HTR-8/SVneo (cell line): ENCODE measurements around the gene TBXT.
"Not testable (repeated sequence)": the region's sequence is repeated elsewhere in the genome, so short reads cannot be mapped to it uniquely, and the experiment has no call there.

Experiments used
- DNase-seq: peaks from one replicate; pipeline ENCODE4 v3.0.0; 2011; ENCODE audit warnings: low spot score, mixed read lengths; ENCODE audit not compliant: insufficient read length
- FAIRE-seq: peaks from 2 replicates; lab custom pipeline; 2011; peaks lifted over from hg19 to GRCh38; lab: Jason Lieb, UNC

TBXT gene

GRCh38 chr6:166167801-166168615 lies at the start of gene TBXT:
TBXT (minus strand) TSS chr6:166167851; CDS start chr6:166167591, 260 bp downstream.
- no peak for FAIRE-seq

GRCh38 chr6:166207284-166207561 lies 39.6 kb upstream of the TBXT start:
- no peak for DNase-seq
- FAIRE-seq, result no peak

More at GRCh38 chr6:166167801-166168615, at the start of gene TBXT:
- no peak for DNase-seq

GRCh38 chr6:166206510-166207283 lies 39.0 kb upstream of the TBXT start:
- FAIRE-seq (no peak), DNase-seq (no peak)

GRCh38 chr6:166206066-166206465 lies 38.4 kb upstream of the TBXT start:
- DNase-seq (no peak), FAIRE-seq (no peak)

GRCh38 chr6:166204852-166205650 lies 37.4 kb upstream of the TBXT start:
- DNase-seq (no peak), FAIRE-seq (no peak)

- DNase-seq (no peak), FAIRE-seq (no peak)
Measured at GRCh38 chr6:166203641-166204222, 36.1 kb upstream of the TBXT start.

- no peak for FAIRE-seq
- DNase-seq, result no peak
Measured at GRCh38 chr6:166203003-166203640, 35.5 kb upstream of the TBXT start.

- FAIRE-seq, result no peak
- DNase-seq, result no peak
Measured at GRCh38 chr6:166202321-166202733, 34.7 kb upstream of the TBXT start.

GRCh38 chr6:166201878-166202277 lies 34.2 kb upstream of the TBXT start:
- DNase-seq (no peak), FAIRE-seq (no peak)

- DNase-seq (no peak), FAIRE-seq (no peak)
Measured at GRCh38 chr6:166197361-166197760, 29.7 kb upstream of the TBXT start.

GRCh38 chr6:166195860-166196238 lies 28.2 kb upstream of the TBXT start:
- DNase-seq (no peak), FAIRE-seq (no peak)

- FAIRE-seq (no peak), DNase-seq (no peak)
Measured at GRCh38 chr6:166194914-166195859, 27.5 kb upstream of the TBXT start.

GRCh38 chr6:166192557-166192956 lies 24.9 kb upstream of the TBXT start:
- DNase-seq, result no peak
- FAIRE-seq, result no peak

GRCh38 chr6:166192136-166192535 lies 24.5 kb upstream of the TBXT start:
- FAIRE-seq (no peak), DNase-seq (no peak)

- FAIRE-seq (no peak), DNase-seq (no peak)
Measured at GRCh38 chr6:166179704-166180103, 12.1 kb upstream of the TBXT start.

GRCh38 chr6:166176106-166176505 lies 8.5 kb upstream of the TBXT start:
- FAIRE-seq (no peak), DNase-seq (no peak)

- not testable (repeated sequence) for DNase-seq, FAIRE-seq
Measured at GRCh38 chr6:166175093-166175492, 7.4 kb upstream of the TBXT start.

GRCh38 chr6:166174031-166174430 lies 6.4 kb upstream of the TBXT start:
- FAIRE-seq, result no peak
- DNase-seq, result no peak
